Fibroblast of peridontal ligament (primary cell): Measurements from ENCODE around the gene HSPB1.
"Not testable (repeated sequence)": the region's sequence is repeated elsewhere in the genome, so short reads cannot be mapped to it uniquely, and the experiment has no call there.

Experiments used
- DNase-seq: peaks from one replicate; pipeline ENCODE4 v3.0.0-alpha.2; 2010; ENCODE audit errors: extremely low read depth

HSPB1 gene

GRCh38 chr7:76308874-76309273 lies 6.4 kb downstream of the HSPB1 start:
- not testable (repeated sequence) for DNase-seq

GRCh38 chr7:76309341-76310101 lies 7.0 kb downstream of the HSPB1 start:
- not testable (repeated sequence) for DNase-seq

- DNase-seq, result no peak
Observed at GRCh38 chr7:76310102-76310957, 7.9 kb downstream of the HSPB1 start.

GRCh38 chr7:76311838-76312237 lies 9.4 kb downstream of the HSPB1 start:
- DNase-seq, result not testable (repeated sequence)

GRCh38 chr7:76314042-76314721 lies 11.7 kb downstream of the HSPB1 start:
- DNase-seq, result peak; percentile 91

- DNase-seq, result not testable (repeated sequence)
Observed at GRCh38 chr7:76314740-76315139, 12.3 kb downstream of the HSPB1 start.

GRCh38 chr7:76315364-76315763 lies 12.9 kb downstream of the HSPB1 start:
- no peak for DNase-seq

GRCh38 chr7:76316984-76317781 lies 14.7 kb downstream of the HSPB1 start:
- DNase-seq, result no peak

- DNase-seq, result peak; percentile 91
Observed at GRCh38 chr7:76317782-76318487, 15.5 kb downstream of the HSPB1 start.

- peak; percentile 96 for DNase-seq
Observed at GRCh38 chr7:76318488-76319353, 16.2 kb downstream of the HSPB1 start.

GRCh38 chr7:76325092-76325491 lies 22.6 kb downstream of the HSPB1 start:
- no peak for DNase-seq

- DNase-seq, result no peak
Observed at GRCh38 chr7:76325811-76326210, 23.3 kb downstream of the HSPB1 start.

GRCh38 chr7:76326646-76327233 lies 24.3 kb downstream of the HSPB1 start:
- peak; percentile 65 for DNase-seq

GRCh38 chr7:76327610-76328009 lies 25.1 kb downstream of the HSPB1 start:
- DNase-seq, result no peak

GRCh38 chr7:76328389-76328788 lies 25.9 kb downstream of the HSPB1 start:
- DNase-seq, result no peak

- DNase-seq, result no peak
Observed at GRCh38 chr7:76329479-76329878, 27.0 kb downstream of the HSPB1 start.

GRCh38 chr7:76330261-76330660 lies 27.8 kb downstream of the HSPB1 start:
- no peak for DNase-seq

- no peak for DNase-seq
Observed at GRCh38 chr7:76330673-76331072, 28.2 kb downstream of the HSPB1 start.

GRCh38 chr7:76332078-76332477 lies 29.6 kb downstream of the HSPB1 start:
- no peak for DNase-seq
